ENCODE measurements around the gene VARS2. TPM values are rescaled to one million over a fixed set of nuclear protein-coding genes. Genes with fewer than 3 reads are reported as not detected.

VARS2 gene
- total and polyA plus RNA-seq, 3 donors from 2014 or later, result 31.4 to 45.5 (median 36.5) TPM

- Histone ChIP-seq H3K27ac (peak overlapping the region; percentile 62 to 76), H3K27me3 (no peaks in the 10 kb centered on the region), H3K4me1 (peaks cover 39% of the 10 kb centered on the region), H3K9me3 (no peaks in the 10 kb centered on the region), H3K4me3 (no peak overlapping the region), H3K36me3 (ENCODE audit: low read depth, missing control alignments) (no peaks in the 10 kb centered on the region)
- peak; percentile 86 to 94 (median 89) for TF ChIP-seq CTCF (IDR thresholded peaks at IDR 0.05)
- no peak for TF ChIP-seq POLR2A (IDR thresholded peaks at IDR 0.05)
- DNase-seq, result peak; percentile 96
- 27 to 37% methylated on average over 13 to 15 of the region's 15 CpGs for WGBS, 2 donors
- intact Hi-C loops (cut with DNase I; ENCODE audit: low total_unique reads), result no loop called here
Measured at GRCh38 chr6:30877419-30878262, 36.4 kb upstream of the VARS2 start.

GRCh38 chr6:30879684-30880427, 34.2 kb upstream of the VARS2 start:
- WGBS, 2 donors, result 79 to 85% methylated on average over 8 of the region's 8 CpGs

GRCh38 chr6:30880698-30881252, 33.3 kb upstream of the VARS2 start:
- peaks cover 57% of the 10 kb centered on the region for H3K4me1 ChIP-seq
- H3K27ac ChIP-seq, result no peak overlapping the region
- no peak for TF ChIP-seq CTCF (IDR thresholded peaks at IDR 0.05)
- no peak for TF ChIP-seq POLR2A (IDR thresholded peaks at IDR 0.05)
- H3K4me3 ChIP-seq, result no peak overlapping the region
- WGBS, 2 donors, result 86 to 90% methylated on average over 15 to 16 of the region's 16 CpGs
- H3K36me3 ChIP-seq (ENCODE audit: low read depth, missing control alignments), result no peaks in the 10 kb centered on the region
- no peaks in the 10 kb centered on the region for H3K27me3 ChIP-seq
- DNase-seq, result no peak
- H3K9me3 ChIP-seq, result no peaks in the 10 kb centered on the region
- intact Hi-C loops (cut with DNase I; ENCODE audit: low total_unique reads), result loop anchor here (5.0 kb wide), 1 partner anchor 53 kb away; no protein-coding TSS in a partner anchor

More at GRCh38 chr6:30879684-30880427, 34.2 kb upstream of the VARS2 start:
- TF ChIP-seq POLR2A (IDR thresholded peaks at IDR 0.05) (no peak), CTCF (IDR thresholded peaks at IDR 0.05) (no peak)
- H3K27ac ChIP-seq, result no peak overlapping the region
- no peak overlapping the region for H3K4me3 ChIP-seq
- H3K9me3 ChIP-seq, result no peaks in the 10 kb centered on the region
- no peak for DNase-seq
- intact Hi-C loops (cut with DNase I; ENCODE audit: low total_unique reads), result loop anchor here (5.0 kb wide), 1 partner anchor 53 kb away; no protein-coding TSS in a partner anchor
- H3K4me1 ChIP-seq, result peaks cover 52% of the 10 kb centered on the region
- H3K36me3 ChIP-seq (ENCODE audit: low read depth, missing control alignments), result no peaks in the 10 kb centered on the region
- no peaks in the 10 kb centered on the region for H3K27me3 ChIP-seq

GRCh38 chr6:30881392-30882203, 32.4 kb upstream of the VARS2 start:
- Histone ChIP-seq H3K9me3 (no peaks in the 10 kb centered on the region), H3K4me3 (no peak overlapping the region), H3K4me1 (peaks cover 58% of the 10 kb centered on the region), H3K36me3 (ENCODE audit: low read depth, missing control alignments) (no peaks in the 10 kb centered on the region), H3K27me3 (no peaks in the 10 kb centered on the region), H3K27ac (peak overlapping the region in 1 of 2 donors; percentile 93)
- no peak for DNase-seq
- 61 to 65% methylated on average over 10 to 14 of the region's 14 CpGs for whole genome bisulfite sequencing, 2 donors
- TF ChIP-seq CTCF (IDR thresholded peaks at IDR 0.05) (no peak), POLR2A (IDR thresholded peaks at IDR 0.05) (no peak)
- intact Hi-C loops (cut with DNase I; ENCODE audit: low total_unique reads), result loop anchor here (5.0 kb wide), 1 partner anchor 54 kb away; no protein-coding TSS in a partner anchor
